Stimulated activated CD4-positive, alpha-beta T cell treated with anti-CD3 and anti-CD28 coated beads, Interleukin-2, amount 100 ng/mL, for 24 hours (primary cell): ENCODE measurements around the gene GLDC.
"Not testable (repeated sequence)": the region's sequence is repeated elsewhere in the genome, so short reads cannot be mapped to it uniquely, and the experiment has no call there.

Experiments
- DNase-seq, 2 donors: peaks; one replicate each; pipeline ENCODE4 v3.0.0-alpha.2; 2020

GLDC gene

DNA sequence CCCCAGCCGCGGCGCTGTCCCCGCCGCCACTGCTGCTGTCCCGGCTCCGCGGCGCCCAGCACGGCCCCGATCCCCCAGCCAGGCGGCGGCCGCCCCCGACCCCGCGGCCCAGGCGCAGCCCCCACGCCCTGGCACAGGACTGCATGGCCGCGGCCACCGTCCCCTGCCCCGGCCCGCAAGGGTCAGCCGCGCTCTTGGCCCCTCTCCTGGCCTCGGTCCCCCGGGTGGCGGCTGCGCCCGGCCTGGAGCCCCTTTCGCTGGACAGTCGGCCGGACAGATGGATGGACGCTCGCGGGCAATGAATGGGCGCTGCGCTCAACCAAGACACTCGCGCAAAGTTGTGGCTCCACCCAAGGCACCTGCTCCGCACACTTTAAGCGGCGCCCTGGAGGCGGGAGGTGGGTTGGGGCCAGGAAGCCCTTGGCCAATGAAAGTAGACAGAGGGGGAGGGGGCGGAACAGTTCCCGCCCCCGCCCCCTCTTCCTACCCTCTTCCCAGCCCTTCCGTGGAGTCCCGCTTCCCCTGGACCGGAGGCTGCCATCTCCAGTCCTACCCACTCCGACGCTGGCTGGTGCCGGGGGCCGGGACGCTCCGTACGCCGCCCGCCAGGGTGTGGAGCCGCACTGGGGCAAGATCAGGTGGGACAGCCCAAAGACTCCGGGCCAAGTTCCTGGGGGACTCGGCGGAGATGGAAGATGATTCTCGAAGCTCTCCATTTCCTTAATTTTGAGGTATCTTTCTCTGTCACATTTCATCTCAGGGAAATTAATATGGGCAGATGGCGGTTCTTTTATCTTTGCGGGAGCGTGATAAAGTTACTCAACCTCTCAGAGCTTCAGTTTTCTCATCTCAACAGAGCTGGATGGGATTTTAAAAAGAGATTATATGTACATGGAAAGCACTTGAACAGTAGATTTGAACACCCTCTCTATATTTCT lies at the start of gene GLDC:
GLDC (minus strand) TSS at position 375 of the 938 bp plus-strand sequence; CDS start at position 145, 230 bp downstream.
- peak; percentile 42 to 65 for DNase-seq

DNA sequence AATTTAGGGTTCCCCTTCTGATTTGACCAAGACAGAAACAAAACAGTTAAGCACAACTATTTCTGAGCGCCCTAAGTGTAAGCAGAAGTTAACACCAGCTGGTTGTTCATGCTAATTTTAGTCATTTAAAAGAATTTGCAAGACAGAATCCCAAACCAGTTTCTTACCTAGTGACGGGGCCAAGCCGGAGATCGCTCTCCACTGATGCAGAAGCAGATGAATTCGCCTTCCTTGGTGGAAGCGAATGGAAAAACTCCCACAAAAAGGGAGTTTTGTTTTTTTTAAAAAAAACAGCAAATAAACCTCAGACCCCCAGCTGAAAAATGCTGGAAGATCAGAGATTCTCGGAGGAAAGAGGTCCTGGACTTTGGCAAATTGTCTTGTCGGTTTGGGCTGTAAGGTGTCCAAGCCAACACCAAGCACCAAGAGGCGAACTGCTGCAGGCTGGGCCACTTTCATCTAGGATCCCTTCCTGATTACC lies 47.4 kb upstream of the GLDC start:
- no peak for DNase-seq

DNA sequence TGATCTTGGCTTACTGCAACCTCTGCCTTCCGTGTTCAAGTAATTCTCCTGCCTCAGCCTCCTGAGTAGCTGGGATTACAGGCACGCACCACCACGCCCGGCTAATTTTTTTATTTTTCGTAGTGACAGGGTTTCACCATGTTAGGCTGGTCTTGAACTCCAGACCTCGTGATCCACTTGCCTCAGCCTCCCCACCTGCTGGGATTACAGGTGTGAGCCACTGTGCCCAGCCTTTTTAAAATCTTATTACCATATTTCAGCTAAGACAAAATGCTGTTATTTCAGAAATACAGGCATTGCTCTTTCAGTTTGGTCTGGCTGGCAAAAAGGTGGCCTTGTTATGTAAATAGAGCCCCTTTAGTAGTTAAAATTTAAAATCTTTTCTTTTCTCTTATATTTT lies 46.9 kb upstream of the GLDC start:
- no peak for DNase-seq

DNA sequence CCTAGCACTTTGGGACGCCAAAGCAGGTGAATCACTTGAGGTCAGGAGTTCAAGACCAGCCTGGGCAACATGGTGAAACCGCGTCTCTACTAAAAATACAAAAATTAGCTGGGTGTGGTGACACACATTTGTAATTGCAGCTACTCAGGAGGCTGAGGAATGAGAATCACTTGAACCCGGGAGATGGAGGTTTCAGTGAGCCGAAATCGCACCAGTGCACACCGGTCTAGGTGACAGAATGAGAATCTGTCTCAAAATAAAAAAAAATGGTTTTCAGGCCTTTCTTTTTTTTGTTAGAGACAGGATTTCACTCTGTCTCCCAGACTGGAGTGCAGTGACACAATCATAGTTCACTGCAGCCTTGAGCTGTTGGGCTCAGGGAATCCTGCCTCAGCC lies 45.1 kb upstream of the GLDC start:
- DNase-seq = not testable (repeated sequence)

DNA sequence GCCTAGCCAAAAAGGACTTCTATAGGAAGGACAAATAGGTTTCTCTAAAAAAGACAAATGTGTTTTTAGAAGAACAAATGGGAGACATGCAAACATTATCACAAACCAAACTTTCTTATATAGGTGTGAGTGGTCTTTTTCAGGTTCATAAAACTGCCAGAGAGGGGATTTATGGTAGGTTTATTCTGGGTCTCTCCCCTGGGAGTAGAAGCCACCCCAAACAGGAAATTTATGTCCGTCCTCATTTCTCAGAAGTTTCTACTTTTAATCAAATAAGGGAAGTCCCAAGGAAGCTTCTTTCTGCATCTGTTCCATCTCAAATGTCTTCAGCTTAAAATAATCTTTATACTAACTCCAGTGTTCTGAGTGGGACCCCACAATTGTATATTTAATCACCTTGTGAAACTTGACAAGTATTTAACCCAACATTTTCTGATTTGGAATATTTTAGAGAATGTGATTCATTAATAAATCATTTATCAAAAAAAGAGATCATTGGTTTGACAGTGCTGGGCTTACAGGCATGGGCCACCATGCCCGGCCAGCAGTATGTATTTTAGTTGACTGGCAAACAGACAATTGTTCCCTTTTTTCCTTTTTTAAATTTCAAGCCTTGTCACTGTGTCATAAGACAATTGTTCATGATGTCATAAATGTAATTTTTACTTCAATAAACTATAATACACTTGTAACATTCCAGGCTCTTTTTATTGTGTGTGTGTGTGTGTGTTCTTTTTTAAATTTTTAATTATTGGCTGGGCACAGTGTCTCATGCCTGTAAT lies 44.6 kb upstream of the GLDC start:
- DNase-seq = no peak

DNA sequence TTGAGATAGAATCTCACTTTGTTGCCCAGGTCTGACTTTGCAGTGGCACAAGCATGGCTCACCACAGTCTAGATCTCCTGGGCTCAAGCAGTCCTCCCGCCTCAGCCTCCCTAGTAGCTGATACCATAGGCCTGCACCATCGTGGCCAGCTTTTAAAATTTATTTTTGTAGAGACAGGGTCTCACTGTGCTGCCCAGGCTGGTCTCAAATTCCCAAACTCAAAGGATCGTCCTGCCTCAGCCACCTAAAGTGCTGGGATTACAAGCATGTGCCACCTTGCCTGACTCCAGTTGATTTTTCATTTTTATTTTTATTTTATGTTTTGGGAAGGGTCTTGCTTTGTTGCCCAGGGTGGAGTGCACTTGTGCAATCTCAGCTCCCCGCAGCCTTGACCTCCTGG lies 41.7 kb upstream of the GLDC start:
- no peak for DNase-seq

DNA sequence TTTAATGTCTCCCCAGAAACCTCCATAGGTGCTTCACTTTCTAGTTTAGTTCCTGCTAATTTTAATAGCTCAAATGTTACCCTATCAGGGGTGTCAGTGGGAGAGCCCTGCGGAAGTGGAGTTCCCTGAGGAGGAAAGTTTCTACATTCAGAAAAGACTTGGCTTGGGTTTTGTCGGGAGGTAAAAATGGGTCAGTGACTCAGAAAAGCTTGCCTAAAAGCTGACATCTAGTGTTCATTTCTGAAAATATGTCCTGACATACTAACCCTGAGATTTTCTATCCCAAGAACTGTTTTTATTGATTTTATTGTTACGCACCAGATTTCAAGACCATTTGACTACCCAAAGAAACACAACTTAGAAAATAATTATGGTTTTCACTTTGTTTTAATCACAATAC lies 40.9 kb upstream of the GLDC start:
- DNase-seq = no peak

DNA sequence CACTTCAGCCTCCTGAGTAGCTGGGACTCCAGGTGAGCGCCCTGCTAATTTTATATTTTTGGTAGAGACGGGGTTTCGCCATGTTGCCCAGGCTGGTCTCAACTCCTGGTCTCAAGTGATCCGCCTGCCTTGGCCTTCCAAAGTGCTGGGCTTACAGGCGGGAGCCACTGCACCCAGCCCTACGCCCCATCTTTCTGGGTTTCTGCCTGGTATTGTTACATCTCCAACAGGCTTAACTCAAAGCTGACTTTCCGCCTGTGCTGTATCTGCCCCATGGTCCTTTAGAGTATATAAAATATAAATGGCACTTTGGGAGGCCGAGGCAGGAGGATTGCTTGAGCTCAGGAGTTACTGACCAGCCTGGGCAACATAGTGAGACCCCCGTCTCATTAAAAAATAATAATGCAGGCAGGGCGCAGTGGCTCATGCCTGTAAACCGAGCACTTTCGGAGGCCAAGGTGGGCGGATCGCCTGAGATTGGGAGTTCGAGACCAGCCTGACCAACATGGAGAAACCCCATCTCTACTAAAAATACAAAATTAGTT lies 36.5 kb upstream of the GLDC start:
- DNase-seq = peak in 1 of 2 donors; percentile 4

DNA sequence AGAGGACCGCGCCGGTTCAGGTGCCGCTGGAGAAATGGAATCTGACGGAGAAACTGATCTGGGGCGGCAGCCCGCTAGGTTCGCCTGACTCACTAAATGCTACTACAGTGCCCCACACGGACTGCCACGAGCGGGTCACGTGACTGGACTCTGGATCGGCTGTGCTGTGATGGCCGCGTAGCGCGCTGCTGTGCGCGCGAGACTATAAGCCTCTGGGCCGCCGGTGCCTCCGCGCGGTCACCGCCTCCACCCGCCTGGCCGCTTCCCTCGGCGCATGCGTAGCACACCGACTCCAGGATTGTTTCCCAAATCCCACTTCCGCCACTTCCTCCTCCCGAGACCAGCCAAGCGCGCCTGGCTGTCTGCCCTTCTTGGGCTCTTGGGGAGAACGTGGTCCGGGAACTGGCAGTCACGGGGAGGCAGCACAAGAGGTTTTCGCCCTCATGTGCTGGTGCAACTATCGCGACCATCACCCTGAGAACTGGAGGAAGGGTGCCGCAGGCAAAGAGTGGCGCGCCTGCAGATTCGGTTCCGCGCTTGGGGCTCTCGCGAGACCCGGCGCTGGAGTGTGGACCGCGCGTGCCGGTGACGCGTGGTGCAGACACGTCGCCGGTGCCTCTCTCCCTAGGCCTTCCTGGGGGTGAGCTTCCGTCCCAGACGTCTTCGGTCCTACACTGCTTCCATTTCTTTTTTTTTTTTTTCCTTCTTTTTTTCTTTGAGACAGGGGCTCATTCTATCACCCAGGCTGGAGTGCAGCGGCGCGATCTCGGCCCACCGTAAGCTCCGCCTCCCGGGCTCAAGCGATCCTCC lies 35.8 kb upstream of the GLDC start:
- DNase-seq = peak; percentile 91

DNA sequence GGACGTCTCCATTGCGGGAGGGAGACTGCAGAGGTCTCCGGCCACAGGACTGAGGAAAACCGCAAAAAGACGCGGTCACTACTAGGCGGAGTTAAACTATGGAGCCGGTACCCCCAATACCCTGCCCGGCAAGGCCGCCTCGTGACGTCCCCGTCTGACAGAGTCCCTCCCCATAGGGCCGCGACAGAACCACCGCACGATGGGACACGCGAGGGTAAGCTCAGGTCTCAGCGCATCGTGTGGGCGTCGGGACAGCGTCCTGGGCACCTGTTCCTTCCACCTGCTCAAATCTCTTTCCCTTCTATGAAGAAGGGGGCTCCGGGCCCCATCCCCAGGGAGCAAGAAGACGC lies 35.2 kb upstream of the GLDC start:
- peak; percentile 75 to 78 for DNase-seq

DNA sequence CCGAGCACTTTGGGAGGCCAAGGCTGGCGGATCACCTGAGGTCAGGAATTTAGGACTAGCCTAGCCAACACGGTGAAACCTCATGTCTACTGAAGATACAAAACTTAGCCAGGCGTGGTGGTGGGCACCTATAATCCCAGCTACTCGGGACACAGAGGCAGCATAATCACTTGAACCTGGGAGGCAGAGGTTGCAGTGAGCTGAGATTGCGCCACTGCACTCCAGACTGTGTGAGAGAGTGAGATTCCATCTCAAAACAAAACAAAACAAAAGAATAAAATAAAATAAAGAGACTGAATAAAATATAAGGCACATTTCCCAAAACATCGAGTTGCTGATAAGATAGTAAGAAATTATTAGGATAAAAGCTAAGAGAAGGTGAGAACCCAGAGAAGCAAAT lies 32.3 kb upstream of the GLDC start:
- no peak for DNase-seq

DNA sequence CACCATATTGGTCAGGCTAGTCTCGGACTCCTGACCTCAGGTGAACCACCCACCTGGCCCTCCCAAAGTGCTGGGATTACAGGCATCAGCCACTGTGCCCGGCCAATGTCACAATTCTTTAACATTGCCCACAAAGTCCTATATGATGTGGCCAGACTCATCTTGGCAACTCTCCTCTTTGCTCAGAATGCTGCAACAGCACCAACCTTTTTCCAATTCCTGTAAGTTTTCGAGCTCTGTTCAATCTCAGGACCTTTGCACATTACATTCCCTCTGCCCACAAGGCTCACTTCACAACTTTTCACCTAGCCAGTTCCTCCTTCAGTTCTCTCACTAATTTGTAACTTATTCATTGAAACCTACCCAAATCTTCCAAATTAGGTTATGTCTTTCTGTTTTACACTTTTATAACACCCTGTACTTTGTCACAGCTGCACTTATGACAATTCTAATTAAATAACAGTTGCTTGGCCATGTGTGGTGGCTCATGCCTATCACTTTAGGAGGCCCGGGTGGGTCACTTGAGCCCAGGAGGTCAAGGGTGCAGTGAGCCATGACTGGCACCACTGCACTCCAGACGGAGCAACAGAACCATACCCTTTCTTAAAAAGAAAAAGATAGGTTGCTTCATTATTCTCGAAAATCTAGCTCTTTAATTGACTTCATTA lies 30.9 kb upstream of the GLDC start:
- no peak for DNase-seq

DNA sequence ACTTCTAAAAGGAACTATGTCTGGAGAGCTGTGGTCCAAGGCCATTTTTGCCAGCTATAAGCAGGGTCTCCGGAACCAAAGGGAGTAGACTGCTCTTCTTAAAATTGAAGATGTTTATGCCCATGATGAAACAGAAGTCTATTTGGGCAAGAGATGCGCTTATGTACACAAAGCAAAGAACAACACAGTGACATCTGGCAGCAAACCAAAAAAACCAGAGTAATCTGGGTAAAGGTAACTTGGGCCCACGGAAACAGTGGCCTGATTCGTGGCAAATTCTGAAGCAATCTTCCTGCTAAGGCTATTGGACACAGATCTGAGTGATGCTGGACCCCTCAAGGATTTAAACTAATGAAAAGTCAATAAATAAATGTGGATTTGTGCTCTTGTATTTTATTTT lies 29.7 kb upstream of the GLDC start:
- no peak for DNase-seq

DNA sequence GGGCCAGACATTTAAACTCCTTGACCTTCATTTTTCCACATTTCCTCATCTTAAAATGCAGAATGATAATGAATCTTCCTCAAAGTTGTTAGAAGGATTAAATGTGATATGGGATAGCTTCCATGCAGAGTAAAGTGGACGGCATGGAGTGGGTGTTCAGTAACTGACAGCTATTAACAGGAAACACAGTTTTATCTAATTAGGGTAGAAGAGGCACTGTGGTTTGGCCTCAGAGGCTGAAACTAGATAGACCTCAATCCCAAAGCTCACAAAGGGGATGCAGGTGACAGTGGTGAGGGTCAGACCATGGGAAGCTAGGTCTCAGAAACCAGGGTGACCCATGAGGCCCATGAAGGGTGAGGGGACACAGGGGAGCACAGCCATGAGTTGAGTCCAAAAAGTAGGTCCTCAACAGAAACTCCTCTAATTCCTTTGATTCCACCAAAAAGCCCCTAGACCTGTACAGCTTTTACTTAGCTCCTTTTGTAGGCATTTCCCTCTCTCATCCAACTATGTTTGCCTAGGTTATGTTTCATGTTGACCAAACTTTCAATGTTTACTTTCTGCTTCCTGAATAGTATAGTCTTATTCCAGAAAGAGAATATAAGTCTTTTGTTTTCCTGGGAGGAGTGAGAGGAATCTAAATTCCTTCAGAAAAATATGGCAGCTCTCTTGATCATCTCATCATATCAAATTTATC lies 27.9 kb upstream of the GLDC start:
- DNase-seq = no peak

DNA sequence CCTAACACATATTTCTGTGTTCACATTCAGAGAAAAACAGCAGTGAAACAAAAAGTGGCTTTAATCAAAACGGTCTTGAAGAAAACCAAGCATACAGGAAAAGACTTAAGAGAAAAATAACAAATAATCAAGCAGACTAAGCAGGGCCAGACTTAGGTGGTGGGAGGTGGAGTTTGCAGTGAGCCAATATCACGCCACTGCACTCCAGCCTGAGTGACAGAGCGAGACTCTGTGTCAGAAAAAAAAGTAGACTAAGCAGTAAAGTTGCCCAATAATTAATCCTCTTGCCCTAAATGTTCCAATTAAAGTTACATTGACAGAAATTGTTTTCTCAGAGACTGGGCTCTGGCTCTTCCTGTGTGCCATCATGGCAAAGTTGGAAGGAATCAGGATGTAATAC lies 26.6 kb upstream of the GLDC start:
- DNase-seq = no peak

DNA sequence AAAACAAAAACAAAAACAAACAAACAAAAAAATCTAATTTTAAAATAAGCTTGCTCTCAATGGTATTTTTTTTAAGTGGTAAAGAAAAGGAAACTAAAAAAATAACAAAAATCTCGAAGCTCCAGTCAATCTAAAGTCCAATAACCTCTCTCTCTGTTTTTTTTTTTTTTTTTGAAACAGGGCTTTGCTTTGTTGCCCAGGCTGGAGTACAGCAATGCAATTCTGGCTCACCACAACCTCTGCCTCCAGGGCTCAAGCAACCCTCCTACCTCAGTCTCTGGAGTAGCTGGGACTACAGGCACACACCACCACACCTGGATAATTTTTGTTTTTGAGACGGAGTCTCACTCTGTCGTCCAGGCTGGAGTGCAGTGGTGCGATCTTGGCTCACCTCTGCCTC lies 25.9 kb upstream of the GLDC start:
- no peak for DNase-seq

DNA sequence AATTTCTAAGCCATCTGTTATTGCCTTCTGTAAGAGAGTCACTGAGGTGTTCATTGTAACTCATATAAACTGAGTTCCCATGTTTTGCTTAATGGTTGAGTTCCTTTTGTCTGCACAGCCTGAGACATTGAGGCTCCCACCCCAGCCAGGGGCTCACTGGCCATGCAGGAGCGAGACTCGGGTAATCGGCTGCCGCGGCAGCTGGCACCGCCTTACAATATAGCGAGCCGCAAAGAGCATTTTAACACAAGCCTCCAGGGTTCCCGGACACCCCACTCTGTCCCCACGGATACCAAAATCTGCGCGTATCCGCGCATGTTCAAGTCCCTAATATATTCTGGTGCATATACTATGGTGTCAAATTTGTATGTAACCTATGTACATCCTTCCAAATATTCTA lies 24.4 kb upstream of the GLDC start:
- no peak for DNase-seq

DNA sequence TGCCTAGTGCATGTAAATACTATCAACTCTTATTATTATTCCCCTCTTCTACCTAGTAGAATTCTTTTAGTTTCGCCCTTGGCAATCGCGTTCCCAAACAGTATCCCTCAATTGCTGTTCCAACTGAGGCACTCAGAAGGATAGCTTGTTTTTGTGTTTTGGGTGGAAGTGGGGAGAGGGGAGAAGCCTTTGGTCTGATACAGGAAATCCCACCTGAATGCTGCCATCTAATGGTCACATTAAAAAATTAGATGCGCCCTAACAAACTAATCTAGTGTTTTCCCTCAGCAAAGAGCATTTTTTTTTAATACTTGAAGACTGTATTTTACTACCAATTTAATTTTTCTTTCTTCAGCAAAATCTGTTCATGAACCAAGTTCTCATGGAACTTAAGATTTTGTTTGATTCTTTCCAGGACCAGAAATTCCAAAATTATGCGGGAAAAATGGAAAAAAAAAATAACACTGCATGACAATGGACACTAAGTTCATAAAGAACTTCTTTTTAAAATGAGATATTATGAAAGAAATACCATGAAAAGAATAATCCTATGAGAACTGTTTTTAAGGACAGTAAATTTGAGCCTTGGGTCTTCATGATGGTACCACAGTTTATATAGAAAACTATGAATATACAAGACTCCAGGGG lies 22.2 kb upstream of the GLDC start:
- no peak for DNase-seq

DNA sequence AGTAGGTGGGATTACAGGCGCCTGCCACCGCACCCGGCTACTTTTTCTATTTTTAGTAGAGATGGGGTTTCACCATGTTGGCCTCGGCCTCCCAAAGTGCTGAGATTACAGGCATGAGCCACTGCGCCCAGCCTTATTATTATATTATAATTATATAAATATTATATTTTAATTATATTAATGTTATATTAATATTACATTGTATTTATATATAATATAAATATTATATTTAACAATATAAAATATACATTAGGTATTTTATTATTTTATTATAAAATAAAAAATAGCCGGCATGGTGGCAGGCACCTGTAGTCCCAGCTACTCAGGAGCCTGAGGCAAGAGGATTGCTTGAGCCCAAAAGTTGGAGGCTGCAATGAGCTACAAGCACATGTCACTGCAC lies 21.6 kb upstream of the GLDC start:
- DNase-seq = no peak

DNA sequence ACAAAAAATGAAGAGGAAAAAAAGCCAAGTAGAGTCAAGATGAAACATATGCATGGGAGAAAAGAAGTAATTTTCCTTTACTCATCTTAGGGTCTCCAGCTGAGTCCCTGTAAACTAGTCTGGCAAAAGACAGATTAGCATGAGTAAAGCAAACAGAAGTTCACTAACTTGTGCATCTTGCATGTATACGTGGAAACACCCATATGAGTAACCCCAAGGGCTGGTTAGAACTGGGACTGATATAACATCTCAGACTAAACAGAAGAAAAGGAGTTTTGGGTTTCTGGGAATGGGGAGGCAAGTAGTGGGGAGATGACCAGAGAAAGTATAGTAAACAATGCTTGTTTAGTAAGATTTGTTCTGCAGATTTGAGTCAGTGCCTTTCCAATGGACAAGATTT lies 20.1 kb upstream of the GLDC start:
- no peak for DNase-seq

DNA sequence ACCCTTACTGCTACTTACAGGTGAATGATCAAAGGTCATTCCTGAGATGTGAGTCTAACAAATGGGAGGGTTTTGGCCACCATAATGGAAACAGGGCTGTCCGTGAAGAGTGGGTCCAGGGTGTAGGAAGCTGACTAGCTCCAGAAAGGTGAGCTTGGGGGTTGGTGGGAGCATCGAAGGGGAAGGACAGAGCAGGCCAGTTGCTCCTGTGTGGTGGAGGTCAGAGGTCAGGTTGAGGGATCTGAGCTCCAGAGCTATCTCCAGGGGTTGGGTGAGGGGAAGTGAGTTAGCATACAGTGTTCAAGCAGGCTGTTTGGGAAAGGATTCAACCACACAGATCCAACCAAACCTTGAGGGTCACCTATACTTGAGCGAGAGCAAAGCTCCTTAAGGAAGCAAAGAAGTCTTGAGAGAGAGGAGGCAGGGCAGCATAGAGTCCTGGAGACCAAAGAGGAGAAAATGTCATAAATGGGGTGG lies 18.7 kb upstream of the GLDC start:
- no peak for DNase-seq
